Stimulated activated CD8-positive, alpha-beta memory T cell treated with anti-CD3 and anti-CD28 coated beads, Interleukin-15, amount 100 ng/mL, for 24 hours (primary cell): ENCODE measurements around the gene PLEKHM3.

ENCODE experiments used
- DNase-seq: peaks from one replicate; pipeline ENCODE4 v3.0.0-alpha.2; 2020; ENCODE audit warnings: low read depth

PLEKHM3 gene

GRCh38 chr2:207787800-207788199 is 237.5 kb downstream of the PLEKHM3 start:
- no peak for DNase-seq

GRCh38 chr2:207787017-207787416 is 238.3 kb downstream of the PLEKHM3 start:
- DNase-seq, result no peak

DNA sequence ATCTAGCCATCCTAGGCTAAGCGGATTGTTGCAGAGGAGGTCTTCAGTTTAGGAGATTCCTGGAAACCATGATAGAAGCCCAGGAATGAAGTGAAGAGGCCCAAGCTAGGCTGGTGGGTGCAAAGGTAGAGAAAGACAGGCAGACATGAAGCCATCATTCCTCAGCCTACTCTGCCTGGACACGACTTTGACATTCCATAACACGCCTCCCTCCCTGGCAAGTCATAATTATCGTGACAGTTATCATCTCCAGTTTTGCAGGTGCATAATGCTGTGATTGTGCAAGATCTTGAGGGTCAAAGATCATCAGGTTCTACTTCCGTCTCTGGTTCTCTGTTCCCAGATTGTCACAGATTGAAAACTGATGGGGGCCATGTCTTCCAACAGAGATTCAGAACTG is 240.4 kb downstream of the PLEKHM3 start:
- no peak for DNase-seq

GRCh38 chr2:207783514-207783913 is 241.8 kb downstream of the PLEKHM3 start:
- DNase-seq, result no peak

DNA sequence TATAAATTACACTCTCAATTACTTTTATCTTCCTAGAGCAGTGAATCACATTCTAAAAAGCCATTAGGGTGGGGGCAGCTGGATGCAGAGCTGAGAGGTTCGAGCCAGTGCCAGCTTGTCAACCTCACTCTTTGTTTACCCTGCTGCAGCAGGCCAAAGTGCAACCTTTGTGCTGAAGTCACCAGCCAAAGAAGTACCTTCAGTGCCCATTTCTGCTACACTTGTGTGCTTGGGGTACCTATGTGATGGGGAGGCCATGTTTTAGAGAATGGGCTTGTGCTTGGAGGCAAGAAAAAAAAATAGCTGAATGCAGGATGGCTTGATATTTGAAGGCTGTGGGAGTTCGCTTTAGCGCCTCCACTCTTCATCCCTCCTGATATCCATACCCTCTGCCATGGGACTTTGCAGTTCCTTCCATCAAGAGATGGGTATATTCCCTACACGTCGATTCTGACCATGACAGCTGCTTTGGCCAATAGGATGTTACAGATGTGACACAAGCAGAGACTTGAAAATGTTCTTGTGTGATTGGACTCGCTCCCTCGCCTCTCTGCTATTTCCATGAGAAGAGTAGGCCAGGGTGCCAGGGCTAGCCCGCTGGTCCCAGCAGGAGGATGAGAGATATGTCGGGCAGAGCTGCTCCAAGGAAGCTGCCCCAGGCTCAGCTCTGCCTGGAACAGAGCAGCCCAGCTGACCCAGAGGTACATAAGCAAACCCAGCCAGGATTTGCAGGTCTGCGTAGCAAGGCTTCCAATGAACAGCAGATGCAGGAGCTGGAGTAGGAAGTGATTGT is 242.9 kb downstream of the PLEKHM3 start:
- no peak for DNase-seq

DNA sequence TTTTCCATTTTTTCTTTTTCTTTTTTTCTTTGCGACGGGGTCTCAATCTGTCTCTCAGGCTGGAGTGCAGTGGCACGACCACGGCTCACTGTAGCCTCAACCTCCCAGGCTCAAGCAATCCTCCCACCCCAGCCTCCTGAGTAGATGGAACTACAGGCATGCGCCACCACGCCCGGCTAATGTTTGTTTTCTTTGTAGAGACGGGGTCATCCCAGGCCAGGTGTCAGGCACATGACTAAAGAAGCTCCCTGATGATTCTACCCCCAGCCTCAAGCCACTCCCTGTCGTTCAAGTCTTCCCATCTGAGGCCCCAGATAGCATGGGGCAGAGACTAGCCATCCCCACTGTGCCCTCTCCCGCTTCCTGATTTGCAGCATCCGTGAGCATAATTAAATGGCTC is 245.8 kb downstream of the PLEKHM3 start:
- no peak for DNase-seq

- no peak for DNase-seq
These were observed 246.9 kb downstream of the PLEKHM3 start for GRCh38 chr2:207778298-207778882.

DNA sequence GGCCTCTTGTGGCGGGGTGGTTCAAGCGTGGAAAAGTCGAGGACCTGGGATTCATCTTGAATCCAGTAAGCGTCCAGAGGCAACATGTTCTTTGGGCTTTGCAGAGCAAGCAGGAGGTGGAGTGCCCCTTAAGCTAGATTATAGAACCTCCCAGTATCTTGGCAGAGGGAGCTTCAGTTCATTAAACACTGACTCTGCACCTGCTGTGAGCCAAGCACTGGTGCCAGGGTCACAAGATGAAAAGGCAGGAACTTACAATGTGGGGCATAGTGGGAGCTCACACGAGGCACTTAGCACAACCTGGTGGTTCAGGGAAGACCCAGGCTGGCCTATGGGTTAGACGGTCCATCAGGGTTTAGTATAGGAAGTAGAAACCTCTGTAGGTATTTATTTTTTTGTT is 248.2 kb downstream of the PLEKHM3 start:
- no peak for DNase-seq

- no peak for DNase-seq
These were observed 249.9 kb downstream of the PLEKHM3 start for GRCh38 chr2:207775473-207775872.

GRCh38 chr2:207772844-207773205 is 252.5 kb downstream of the PLEKHM3 start:
- no peak for DNase-seq

DNA sequence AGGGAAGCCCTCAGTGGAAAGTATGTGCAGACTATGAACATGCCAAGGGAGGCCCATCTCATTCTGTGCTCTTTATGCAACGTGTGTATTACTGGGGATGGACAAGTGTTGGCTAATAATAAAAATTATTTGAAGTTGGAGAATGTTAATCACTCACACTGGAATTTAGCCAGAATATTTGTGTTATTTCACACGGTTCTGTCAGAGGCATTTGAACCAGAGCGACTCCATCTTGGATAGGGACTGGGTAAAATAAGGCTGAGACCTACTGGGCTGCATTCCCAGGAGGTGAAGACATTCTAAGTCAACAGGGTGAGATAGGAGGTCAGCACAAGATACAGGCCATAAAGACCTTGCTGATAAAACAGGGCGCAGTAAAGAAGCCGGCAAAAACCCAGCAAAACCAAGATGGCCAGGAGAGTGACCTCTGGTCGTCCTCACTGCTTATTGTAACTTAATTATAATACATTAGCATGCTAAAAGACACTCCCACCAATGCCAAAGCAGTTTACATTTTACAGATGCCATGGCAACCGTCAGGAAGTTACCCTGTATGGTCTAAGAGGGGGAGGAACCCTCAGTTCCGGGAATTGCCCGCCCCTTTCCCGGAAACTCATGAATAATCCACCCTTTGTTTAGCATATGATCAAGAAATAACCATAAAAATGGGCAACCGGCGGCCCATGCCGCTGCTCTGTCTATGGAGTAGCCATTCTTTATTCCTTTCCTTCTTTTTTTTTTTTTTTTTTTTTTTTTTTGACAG is 253.1 kb downstream of the PLEKHM3 start:
- no peak for DNase-seq

- DNase-seq, result no peak
These were observed 253.9 kb downstream of the PLEKHM3 start for GRCh38 chr2:207771421-207771820.
